ENCODE data around the gene MAP3K19. TPM values are rescaled to one million over a fixed set of nuclear protein-coding genes. Genes with fewer than 3 reads are reported as not detected.

MAP3K19 gene
- total and polyA plus RNA-seq, 2 experiments from 2014 or later = not detected

DNA sequence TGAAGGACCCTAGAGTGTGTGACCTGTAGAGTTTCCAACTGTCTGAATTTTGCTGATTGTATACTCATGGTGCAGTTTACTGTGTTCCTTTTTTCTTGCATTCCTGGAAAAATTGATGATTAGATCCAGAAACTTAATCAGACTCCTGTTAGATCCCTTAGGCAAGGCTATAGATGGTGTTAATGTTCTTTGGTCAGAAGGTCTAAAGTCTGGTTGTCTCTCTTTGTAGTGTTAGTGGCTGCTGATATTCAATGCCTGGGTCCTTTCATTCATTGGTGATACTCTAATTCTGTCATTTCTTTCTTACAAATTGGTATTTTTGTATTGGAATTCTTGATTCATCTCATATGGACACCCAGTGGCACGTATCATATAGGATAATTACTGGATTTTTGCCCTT lies 122.3 kb downstream of the MAP3K19 start (continued):
- TF ChIP-seq ZNF462 (CRISPR knock-in tag; IDR thresholded peaks at IDR 0.05) (no peak), ZNF331 (CRISPR knock-in tag; IDR thresholded peaks at IDR 0.05; ENCODE audit: low read depth) (no peak), NANOG (IDR thresholded peaks at IDR 0.05; ENCODE audit: borderline replicate concordance) (no peak), JUNB (IDR thresholded peaks at IDR 0.05; ENCODE audit: unreplicated experiment) (no peak)
- TF ChIP-seq, protein P1, sequence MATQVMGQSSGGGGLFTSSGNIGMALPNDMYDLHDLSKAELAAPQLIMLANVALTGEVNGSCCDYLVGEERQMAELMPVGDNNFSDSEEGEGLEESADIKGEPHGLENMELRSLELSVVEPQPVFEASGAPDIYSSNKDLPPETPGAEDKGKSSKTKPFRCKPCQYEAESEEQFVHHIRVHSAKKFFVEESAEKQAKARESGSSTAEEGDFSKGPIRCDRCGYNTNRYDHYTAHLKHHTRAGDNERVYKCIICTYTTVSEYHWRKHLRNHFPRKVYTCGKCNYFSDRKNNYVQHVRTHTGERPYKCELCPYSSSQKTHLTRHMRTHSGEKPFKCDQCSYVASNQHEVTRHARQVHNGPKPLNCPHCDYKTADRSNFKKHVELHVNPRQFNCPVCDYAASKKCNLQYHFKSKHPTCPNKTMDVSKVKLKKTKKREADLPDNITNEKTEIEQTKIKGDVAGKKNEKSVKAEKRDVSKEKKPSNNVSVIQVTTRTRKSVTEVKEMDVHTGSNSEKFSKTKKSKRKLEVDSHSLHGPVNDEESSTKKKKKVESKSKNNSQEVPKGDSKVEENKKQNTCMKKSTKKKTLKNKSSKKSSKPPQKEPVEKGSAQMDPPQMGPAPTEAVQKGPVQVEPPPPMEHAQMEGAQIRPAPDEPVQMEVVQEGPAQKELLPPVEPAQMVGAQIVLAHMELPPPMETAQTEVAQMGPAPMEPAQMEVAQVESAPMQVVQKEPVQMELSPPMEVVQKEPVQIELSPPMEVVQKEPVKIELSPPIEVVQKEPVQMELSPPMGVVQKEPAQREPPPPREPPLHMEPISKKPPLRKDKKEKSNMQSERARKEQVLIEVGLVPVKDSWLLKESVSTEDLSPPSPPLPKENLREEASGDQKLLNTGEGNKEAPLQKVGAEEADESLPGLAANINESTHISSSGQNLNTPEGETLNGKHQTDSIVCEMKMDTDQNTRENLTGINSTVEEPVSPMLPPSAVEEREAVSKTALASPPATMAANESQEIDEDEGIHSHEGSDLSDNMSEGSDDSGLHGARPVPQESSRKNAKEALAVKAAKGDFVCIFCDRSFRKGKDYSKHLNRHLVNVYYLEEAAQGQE (IDR thresholded peaks at IDR 0.05; ENCODE audit: unreplicated experiment) = no peak

Measured in GM23338 (cell line).